ENCODE results near the gene MEOX2. TPM values are rescaled to one million over a fixed set of nuclear protein-coding genes. Genes with fewer than 3 reads are reported as not detected.

MEOX2 gene
- polyA plus RNA-seq, 1 of the 3 experiments (the other 2 are of a cell fraction) = not detected

- TF ChIP-seq USF2 (IDR thresholded peaks at IDR 0.05; ENCODE audit: borderline replicate concordance, low read depth, low read length) = no peak
- no peak for TF ChIP-seq RCOR1 (IDR thresholded peaks at IDR 0.05; ENCODE audit: low read length)
- no peak for TF ChIP-seq MEF2A (IDR thresholded peaks at IDR 0.05; ENCODE audit: borderline replicate concordance, low read depth)
- no peak for TF ChIP-seq POLR2AphosphoS5 (IDR thresholded peaks at IDR 0.05; ENCODE audit: low read depth, low read length)
- TF ChIP-seq CHD2 (IDR thresholded peaks at IDR 0.05; ENCODE audit: low read length, partially characterized antibody) = no peak
- TF ChIP-seq, protein P1, sequence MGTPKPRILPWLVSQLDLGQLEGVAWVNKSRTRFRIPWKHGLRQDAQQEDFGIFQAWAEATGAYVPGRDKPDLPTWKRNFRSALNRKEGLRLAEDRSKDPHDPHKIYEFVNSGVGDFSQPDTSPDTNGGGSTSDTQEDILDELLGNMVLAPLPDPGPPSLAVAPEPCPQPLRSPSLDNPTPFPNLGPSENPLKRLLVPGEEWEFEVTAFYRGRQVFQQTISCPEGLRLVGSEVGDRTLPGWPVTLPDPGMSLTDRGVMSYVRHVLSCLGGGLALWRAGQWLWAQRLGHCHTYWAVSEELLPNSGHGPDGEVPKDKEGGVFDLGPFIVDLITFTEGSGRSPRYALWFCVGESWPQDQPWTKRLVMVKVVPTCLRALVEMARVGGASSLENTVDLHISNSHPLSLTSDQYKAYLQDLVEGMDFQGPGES (IDR thresholded peaks at IDR 0.05; ENCODE audit: low read depth, low read length) = no peak
These were observed 1.6 kb downstream of the MEOX2 start (continued) for GRCh38 chr7:15684871-15685270.

- Histone ChIP-seq H3K79me2 (ENCODE audit: insufficient read depth) (no peaks in the 10 kb centered on the region), H3K4me2 (no peak overlapping the region), H2AFZ (ENCODE audit: low read depth) (no peak overlapping the region), H3K4me1 (ENCODE audit: control insufficient read depth in 1 of 2, insufficient read depth in 2 of 2, low read depth in 1 of 2, low read length in 1 of 2) (no peaks in the 10 kb centered on the region; a peak in 1 of 4 replicates), H4K20me1 (ENCODE audit: insufficient read depth) (no peaks in the 10 kb centered on the region), H3K27me3 (ENCODE audit: insufficient read depth) (peaks cover 48% of the 10 kb centered on the region), H3K4me3 (ENCODE audit: low read depth in 2 of 2, low read length in 1 of 2) (no peak overlapping the region), H3K9me3 (no peaks in the 10 kb centered on the region; the same call in 1 of the 2 replicates), H3K9ac (no peak overlapping the region), H3F3A (replicated peaks; ENCODE audit: insufficient read depth) (no peaks in the 10 kb centered on the region), H3K36me3 (replicated peaks in 1 of 2; ENCODE audit: control insufficient read depth in 1 of 2, insufficient read depth in 2 of 2, low read length in 1 of 2) (no peaks in the 10 kb centered on the region), H3K27ac (ENCODE audit: low read depth in 2 of 2, low read length in 1 of 2) (no peak overlapping the region), H3K9me2 (0 out of 2 replicates have a peak, but pooled peaks cover 3% of the 10 kb centered on the region)
- ChIA-PET CTCF (interaction anchor here (0.7 to 3.1 kb wide), 4 partner anchors 23 to 967 kb away, joined by 3 to 16 read pairs (median 3); no protein-coding TSS in a partner anchor), POLR2A (no interaction called here)
- TF ChIP-seq TCF12 (IDR thresholded peaks at IDR 0.05) (no peak), RCOR1 (IDR thresholded peaks at IDR 0.05; ENCODE audit: low read length) (no peak), SIN3A (IDR thresholded peaks at IDR 0.05; ENCODE audit: borderline replicate concordance, low read depth, low read length) (no peak), FOXM1 (IDR thresholded peaks at IDR 0.05; ENCODE audit: low read depth) (no peak), NRF1 (IDR thresholded peaks at IDR 0.05; ENCODE audit: low read depth, low read length) (no peak), YY1 (IDR thresholded peaks at IDR 0.05; ENCODE audit: low read depth) (no peak)
- TF ChIP-seq, protein P2, sequence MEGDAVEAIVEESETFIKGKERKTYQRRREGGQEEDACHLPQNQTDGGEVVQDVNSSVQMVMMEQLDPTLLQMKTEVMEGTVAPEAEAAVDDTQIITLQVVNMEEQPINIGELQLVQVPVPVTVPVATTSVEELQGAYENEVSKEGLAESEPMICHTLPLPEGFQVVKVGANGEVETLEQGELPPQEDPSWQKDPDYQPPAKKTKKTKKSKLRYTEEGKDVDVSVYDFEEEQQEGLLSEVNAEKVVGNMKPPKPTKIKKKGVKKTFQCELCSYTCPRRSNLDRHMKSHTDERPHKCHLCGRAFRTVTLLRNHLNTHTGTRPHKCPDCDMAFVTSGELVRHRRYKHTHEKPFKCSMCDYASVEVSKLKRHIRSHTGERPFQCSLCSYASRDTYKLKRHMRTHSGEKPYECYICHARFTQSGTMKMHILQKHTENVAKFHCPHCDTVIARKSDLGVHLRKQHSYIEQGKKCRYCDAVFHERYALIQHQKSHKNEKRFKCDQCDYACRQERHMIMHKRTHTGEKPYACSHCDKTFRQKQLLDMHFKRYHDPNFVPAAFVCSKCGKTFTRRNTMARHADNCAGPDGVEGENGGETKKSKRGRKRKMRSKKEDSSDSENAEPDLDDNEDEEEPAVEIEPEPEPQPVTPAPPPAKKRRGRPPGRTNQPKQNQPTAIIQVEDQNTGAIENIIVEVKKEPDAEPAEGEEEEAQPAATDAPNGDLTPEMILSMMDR (IDR thresholded peaks at IDR 0.05) = no peak
- no peak for DNase-seq
- 35% methylated on average over 8 of the region's 8 CpGs for WGBS (ENCODE audit: low lambda C conversion rate)
These were observed 2.2 kb downstream of the MEOX2 start for GRCh38 chr7:15684111-15684800.

Measured in SK-N-SH (cell line).